Esophagus muscularis mucosa (tissue), 4 donors: Measurements from ENCODE around the gene CYGB. TPM values are rescaled to one million over a fixed set of nuclear protein-coding genes. Genes with fewer than 3 reads are reported as not detected.
A peak's percentile ranks its signal among the peaks of the same experiment; 100 is the strongest.
"Not testable (repeated sequence)": the region's sequence is repeated elsewhere in the genome, so short reads cannot be mapped to it uniquely, and the experiment has no call there.

Experiments used
- DNase-seq: peaks from one replicate; pipeline ENCODE4 v3.0.0-alpha.2; 2017; ENCODE audit errors: extremely low spot score
- H3K27ac ChIP-seq, 4 donors: fragments of 200-600 bp; sonication (generic); replicated peaks in 1 of 4; 1 replicate in 3 of 4; 2 replicates in 1 of 4; pipeline ENCODE4 v1.5.1; 2016 to 2019; ENCODE audit warnings: mild to moderate bottlenecking in 1 of 4
- H3K27me3 ChIP-seq, 4 donors: fragments of 200-600 bp; sonication (generic); one replicate each; pipeline versions ENCODE4 v1.5.1 to v1.6.0; 2016 to 2019
- H3K36me3 ChIP-seq, 4 donors: fragments of 200-600 bp; sonication (generic); one replicate each; pipeline ENCODE4 v1.5.1; 2016 to 2019
- H3K4me1 ChIP-seq, 4 donors: fragments of 200-600 bp; sonication (generic); one replicate each; pipeline ENCODE4 v1.5.1; 2016 to 2019
- H3K4me3 ChIP-seq, 4 donors: fragments of 200-600 bp; sonication (generic); 1 replicate in 2 of 4; 2 replicates in 2 of 4; pipeline ENCODE4 v1.5.1; 2016 to 2019; ENCODE audit warnings: mild to moderate bottlenecking in 4 of 4, moderate library complexity in 1 of 4
- H3K9me3 ChIP-seq, 4 donors: fragments of 200-600 bp; sonication (generic); 1 replicate in 3 of 4; 2 replicates in 1 of 4; pipeline ENCODE4 v1.5.1; 2016 to 2019
- CTCF ChIP-seq, 3 experiments: fragments of 200-600 bp in 2 of 3; fragments of 450-650 bp in 1 of 3; sonication (generic) in 2 of 3; IDR thresholded peaks; one replicate each; pipeline ENCODE4 v1.5.1; 2017 to 2019; ENCODE audit warnings: antibody characterized with exemption in 3 of 3, mild to moderate bottlenecking in 2 of 3, moderate library complexity in 1 of 3
- EP300 ChIP-seq: sonication (generic); formaldehyde crosslinking; IDR thresholded peaks from one replicate; pipeline ENCODE4 v1.6.1; 2017; ENCODE audit warnings: antibody characterized with exemption
- POLR2A ChIP-seq: fragments of 450-650 bp; IDR thresholded peaks from one replicate; pipeline ENCODE4 v1.6.1; 2017; ENCODE audit warnings: antibody characterized with exemption, moderate library complexity, mild to moderate bottlenecking, low read depth
- POLR2AphosphoS5 ChIP-seq, 2 donors: sonication (generic); formaldehyde crosslinking; IDR thresholded peaks; one replicate each; pipeline ENCODE4 v1.6.1; 2017; ENCODE audit warnings: antibody characterized with exemption in 2 of 2
- WGBS: methylation state at CpG from one replicate; pipeline ENCODE4 v1.1.5; 2018; 5-methylcytosine and 5-hydroxymethylcytosine counted together
- intact Hi-C: fragments of 100-400 bp; cut with DNase I; formaldehyde crosslinking; loops from one replicate; pipeline ENCODE4 v1.15.1; 2023
- total RNA-seq, 4 donors: library from RNA; depleted of rRNA; stranded (reverse); fragments of >200 nt; gene quantifications; one replicate each; pipeline versions ENCODE4 v1.1.0 to v1.2.1, GENCODE V29; 2016

Gene CYGB
- total RNA-seq, 4 donors from 2014 or later = 10.8 to 23.5 (median 20.7) TPM

GRCh38 chr17:76517638-76518038 is 19.9 kb downstream of the CYGB start:
- no peak overlapping the region for H3K27ac ChIP-seq
- H3K4me1 ChIP-seq = peaks cover 6 to 13% (median 10%) of the 10 kb centered on the region in 4 donors
- H3K27me3 ChIP-seq = peaks cover 0 to 25% (median 0%) of the 10 kb centered on the region in 4 donors
- TF ChIP-seq POLR2A (no peak), POLR2AphosphoS5 (IDR thresholded peaks at IDR 0.05) (no peak), EP300 (no peak), CTCF (IDR thresholded peaks at IDR 0.05) (no peak)
- DNase-seq = no peak
- 95% methylated on average over 10 of the region's 11 CpGs for WGBS
- H3K9me3 ChIP-seq = no peaks in the 10 kb centered on the region
- no peak overlapping the region for H3K4me3 ChIP-seq
- H3K36me3 ChIP-seq = no peaks in the 10 kb centered on the region
- intact Hi-C loops = no loop called here

GRCh38 chr17:76515274-76515949 is 22.1 kb downstream of the CYGB start:
- peak overlapping the region; percentile 57 to 69 (median 62) for H3K27ac ChIP-seq
- no peaks in the 10 kb centered on the region for H3K9me3 ChIP-seq
- intact Hi-C loops = no loop called here
- peak; percentile 96 for DNase-seq
- WGBS = 46% methylated on average over 15 of the region's 22 CpGs
- TF ChIP-seq POLR2AphosphoS5 (IDR thresholded peaks at IDR 0.05) = peak; percentile 58 to 64
- no peak for TF ChIP-seq CTCF (IDR thresholded peaks at IDR 0.05)
- no peak for TF ChIP-seq POLR2A
- peaks cover 0 to 10% (median 0%) of the 10 kb centered on the region in 4 donors for H3K27me3 ChIP-seq
- H3K4me3 ChIP-seq = peak overlapping the region in 3 of 4 donors; percentile 17 to 35 (median 32)
- H3K4me1 ChIP-seq = peaks cover 10 to 19% (median 12%) of the 10 kb centered on the region in 4 donors
- H3K36me3 ChIP-seq = no peaks in the 10 kb centered on the region

- H3K9me3 ChIP-seq, H3K36me3 ChIP-seq, H3K27me3 ChIP-seq, H3K4me3 ChIP-seq, intact Hi-C loops, DNase-seq: not testable (repeated sequence)
- Histone ChIP-seq H3K4me1 (peaks cover 11 to 19% (median 13%) of the 10 kb centered on the region in 4 donors), H3K27ac (peak overlapping the region in 1 of 4 donors; percentile 0)
- 94% methylated on average over 6 of the region's 6 CpGs for WGBS
Observed at GRCh38 chr17:76514355-76514754, 23.2 kb downstream of the CYGB start.

- Histone ChIP-seq H3K36me3 (no peaks in the 10 kb centered on the region), H3K9me3 (no peaks in the 10 kb centered on the region), H3K27me3 (no peaks in the 10 kb centered on the region), H3K27ac (no peak overlapping the region), H3K4me1 (peaks cover 11 to 19% (median 13%) of the 10 kb centered on the region in 4 donors), H3K4me3 (no peak overlapping the region)
- 80% methylated on average over 6 of the region's 6 CpGs for WGBS
- intact Hi-C loops = no loop called here
- TF ChIP-seq EP300 (no peak), POLR2A (no peak), POLR2AphosphoS5 (IDR thresholded peaks at IDR 0.05) (no peak), CTCF (IDR thresholded peaks at IDR 0.05) (no peak)
- DNase-seq = no peak
Observed at GRCh38 chr17:76513306-76513692, 24.2 kb downstream of the CYGB start.

- Histone ChIP-seq H3K4me1 (peaks cover 11 to 19% (median 13%) of the 10 kb centered on the region in 4 donors), H3K4me3 (no peak overlapping the region), H3K9me3 (no peaks in the 10 kb centered on the region), H3K27ac (no peak overlapping the region), H3K27me3 (peaks cover 0 to 5% (median 0%) of the 10 kb centered on the region in 4 donors), H3K36me3 (no peaks in the 10 kb centered on the region)
- DNase-seq = no peak
- WGBS = 88% methylated on average over 21 of the region's 22 CpGs
- intact Hi-C loops = no loop called here
- TF ChIP-seq EP300 (no peak), POLR2AphosphoS5 (IDR thresholded peaks at IDR 0.05) (no peak), POLR2A (no peak), CTCF (IDR thresholded peaks at IDR 0.05) (no peak)
Observed at GRCh38 chr17:76512366-76513305, 24.9 kb downstream of the CYGB start.
